Measurements from ENCODE around the gene MACROD2.

Gene MACROD2

DNA sequence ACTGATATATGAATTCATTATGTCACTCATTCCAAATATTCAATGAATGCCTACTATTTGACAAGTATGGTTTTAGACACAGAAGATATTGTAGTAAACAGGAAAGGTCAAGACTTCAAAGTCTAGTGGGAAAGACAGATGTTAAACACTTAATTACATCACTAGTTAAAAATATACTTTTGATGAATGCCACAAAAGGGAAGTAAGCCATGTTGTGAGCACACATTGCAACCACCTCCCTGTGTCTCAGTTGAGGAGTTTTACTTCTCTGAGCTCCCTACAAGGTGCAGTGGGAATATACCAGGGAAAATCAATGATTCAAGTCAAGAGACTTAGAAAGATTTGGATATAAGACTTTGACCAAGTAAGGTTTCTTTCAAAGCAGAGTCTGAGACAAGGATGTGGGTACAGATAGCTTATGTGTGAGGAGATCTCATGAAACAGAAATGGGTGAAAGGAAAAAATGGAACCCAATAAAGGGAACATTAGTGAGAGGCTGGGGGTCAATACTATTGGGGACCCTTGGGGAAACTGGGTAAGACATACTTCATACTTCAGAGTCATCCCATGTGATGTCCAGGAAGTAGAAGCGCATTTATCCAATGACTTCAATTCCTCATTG lies 2074.2 kb downstream of the MACROD2 start:
- no peak for DNase-seq

- no peak for DNase-seq
These were observed 2076.9 kb downstream of the MACROD2 start for GRCh38 chr20:16072220-16072619.

DNA sequence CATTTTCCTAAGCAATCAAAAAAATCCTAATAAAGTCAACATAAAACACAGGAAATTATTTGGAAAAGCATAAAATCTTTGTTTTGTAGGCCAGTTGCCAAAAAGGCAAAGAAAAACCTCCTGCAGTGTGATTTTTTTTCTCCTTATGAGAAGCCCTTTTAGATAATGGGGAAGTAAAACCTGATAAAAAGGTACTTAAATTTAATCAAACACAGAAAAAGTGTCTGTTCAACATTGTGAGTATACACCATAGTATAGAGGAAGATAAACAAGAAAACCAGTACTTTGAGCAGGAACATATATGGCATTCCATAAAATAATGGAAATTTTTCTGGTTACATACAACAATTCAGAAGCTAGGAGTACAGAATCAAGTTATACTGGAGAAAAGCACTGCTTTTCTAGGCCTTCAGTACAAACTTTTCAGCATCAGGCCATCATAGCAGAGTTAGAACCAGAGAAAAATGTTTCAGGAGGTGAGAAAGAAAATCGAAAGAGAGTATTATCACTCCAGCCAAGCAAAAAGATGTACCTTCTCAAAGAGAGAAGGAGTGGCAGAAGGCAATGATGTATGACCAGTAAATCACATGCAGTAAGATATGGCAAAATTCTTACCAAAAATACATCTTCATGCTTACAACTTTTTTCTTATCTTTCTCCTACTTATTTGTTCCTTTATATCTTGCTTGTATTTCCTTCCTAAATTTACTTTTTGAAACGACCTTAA lies 2083.0 kb downstream of the MACROD2 start:
- no peak for DNase-seq

- DNase-seq, result no peak
These were observed 2086.1 kb downstream of the MACROD2 start for GRCh38 chr20:16081421-16081820.

DNA sequence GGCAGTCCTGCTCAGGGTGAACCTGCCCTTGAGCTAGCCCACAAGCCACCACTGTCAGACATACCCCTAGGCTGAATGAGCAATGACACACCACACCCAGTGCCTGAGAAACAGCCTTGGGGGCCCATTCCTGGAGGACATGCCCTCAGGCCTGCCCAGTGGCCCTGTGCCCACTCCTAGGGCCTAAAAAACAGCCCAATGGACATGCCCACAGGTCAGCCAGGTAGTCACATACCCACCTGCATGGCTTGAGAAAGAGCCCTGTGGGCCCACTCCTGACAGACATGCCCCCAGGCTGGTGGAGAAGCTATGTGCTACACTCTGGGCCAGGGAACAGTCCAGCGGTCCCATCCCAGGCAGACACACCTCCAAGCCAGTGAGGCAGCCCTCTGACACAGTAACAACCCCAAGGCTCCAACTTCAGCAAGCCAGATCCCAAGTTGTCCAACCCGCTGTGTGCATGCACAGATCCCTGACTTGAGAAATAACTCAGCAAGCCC lies 2086.8 kb downstream of the MACROD2 start:
- no peak for DNase-seq

GRCh38 chr20:16083639-16084280 lies 2088.4 kb downstream of the MACROD2 start:
- no peak for DNase-seq

DNA sequence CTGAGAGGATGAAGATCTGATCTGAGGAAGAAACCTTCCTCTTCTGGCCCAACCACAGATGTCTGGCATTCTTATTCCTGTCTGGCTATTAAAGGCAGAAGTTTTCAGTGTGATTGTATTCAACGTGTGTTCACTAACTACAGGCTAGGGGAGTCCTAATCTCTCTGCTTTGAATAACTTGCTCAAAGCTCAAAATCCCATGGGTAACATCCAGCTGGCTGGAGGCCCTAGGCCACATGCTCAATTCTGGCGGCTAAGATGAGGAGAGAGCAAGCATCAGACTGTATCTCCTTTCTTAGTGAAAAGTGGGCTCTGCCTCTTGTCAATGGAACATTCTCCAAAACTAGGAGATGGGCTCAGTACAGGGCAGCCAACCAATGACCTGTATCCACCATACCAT lies 2099.9 kb downstream of the MACROD2 start:
- DNase-seq, result no peak

GRCh38 chr20:16096756-16097326 lies 2101.5 kb downstream of the MACROD2 start:
- DNase-seq, result no peak

DNA sequence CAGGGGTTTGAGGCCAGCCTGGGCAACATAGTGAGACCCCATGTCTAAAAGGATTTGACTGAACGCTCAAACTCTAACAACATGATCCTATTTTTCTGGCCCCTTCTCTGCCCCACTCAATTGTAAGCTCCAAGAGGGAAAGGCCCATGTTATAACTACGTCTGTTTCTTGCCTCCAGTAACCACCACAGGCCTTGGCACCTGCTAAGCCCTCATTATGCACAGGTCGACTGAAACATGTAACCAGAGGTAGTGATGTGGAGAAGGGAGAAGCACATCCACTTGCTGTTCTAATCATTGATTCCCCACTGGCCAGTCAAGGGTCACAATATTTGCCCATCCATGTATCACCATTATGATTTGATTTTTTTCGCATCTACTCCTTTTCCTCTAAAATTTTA lies 2102.5 kb downstream of the MACROD2 start:
- DNase-seq, result no peak

GRCh38 chr20:16098890-16099639 lies 2103.7 kb downstream of the MACROD2 start:
- no peak for DNase-seq

DNA sequence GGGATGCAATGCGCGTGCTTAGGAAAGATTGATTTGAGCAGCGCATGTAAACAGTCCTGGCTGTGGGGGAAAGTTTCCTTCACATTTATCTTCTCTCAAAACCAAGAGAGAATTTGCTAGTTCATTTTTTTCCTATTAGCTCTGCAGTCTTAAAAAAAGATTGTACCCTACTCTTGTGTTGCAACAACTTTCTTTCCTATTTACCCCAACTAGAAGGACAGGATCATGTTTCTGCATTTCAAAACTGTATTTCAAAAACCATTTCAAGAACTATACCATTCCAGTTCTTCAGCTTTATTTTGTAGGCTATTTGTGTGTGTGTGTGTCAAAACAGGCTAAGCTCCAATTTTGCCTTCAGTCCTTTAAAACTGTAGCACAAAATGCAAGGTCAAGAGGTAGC lies 2104.8 kb downstream of the MACROD2 start:
- DNase-seq, result no peak

DNA sequence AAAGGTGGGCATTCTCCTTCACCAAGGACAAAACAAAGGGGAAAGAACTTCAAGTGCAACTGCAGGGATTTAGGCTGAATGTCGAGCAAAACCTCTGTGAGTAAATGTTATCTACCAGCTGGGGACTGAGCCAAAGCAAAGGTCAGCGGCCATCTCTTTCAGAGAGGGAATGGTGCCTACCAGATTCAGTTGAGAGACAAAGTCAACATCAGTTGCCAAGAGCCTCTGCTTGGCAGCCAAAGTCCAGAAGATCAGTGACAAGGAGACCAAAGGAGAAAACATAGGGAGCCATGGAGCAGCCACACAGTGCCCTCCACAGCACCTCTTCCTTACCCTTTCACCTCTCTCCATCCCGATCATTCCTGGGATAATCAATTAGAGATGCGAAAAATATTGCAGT lies 2105.5 kb downstream of the MACROD2 start:
- DNase-seq, result no peak

Data from NCI-H2171 treated with DMSO at 0.1 percent for 48 hours (cell line).